ENCODE data around the gene KIF24. TPM values are rescaled to one million over a fixed set of nuclear protein-coding genes. Genes with fewer than 3 reads are reported as not detected.

The KIF24 gene
- total and polyA plus RNA-seq, 2 of the 4 experiments (the other 2 are of a cell fraction) = 1.4 to 3.0 TPM

GRCh38 chr9:34371886-34372466 lies 42.9 kb upstream of the KIF24 start:
- dilution Hi-C loops (cut with HindIII; ENCODE audit: low sequenced_read_pairs, unreplicated experiment) (no loop called here), in situ Hi-C loops (cut with MboI; ENCODE audit: low sequenced_read_pairs) (no loop called here), intact Hi-C loops (cut with micrococcal nuclease) (no loop called here)
- no peak overlapping the region for H3K23ac ChIP-seq (ENCODE audit: low read depth, low read length)
- no peak overlapping the region for H2BK15ac ChIP-seq (ENCODE audit: low read depth, low read length)
- BruUV-seq (replicated peaks) = no TSS peak
- no peak overlapping the region for H3K27ac ChIP-seq (ENCODE audit: insufficient read depth, low read length)
- H3K9ac ChIP-seq (ENCODE audit: low read depth, low read length) = no peak overlapping the region
- peaks cover 4% of the 10 kb centered on the region; the same call in 1 of the 2 replicates for H3K9me1 ChIP-seq (ENCODE audit: insufficient read depth, low read length)
- TF ChIP-seq, protein P1, sequence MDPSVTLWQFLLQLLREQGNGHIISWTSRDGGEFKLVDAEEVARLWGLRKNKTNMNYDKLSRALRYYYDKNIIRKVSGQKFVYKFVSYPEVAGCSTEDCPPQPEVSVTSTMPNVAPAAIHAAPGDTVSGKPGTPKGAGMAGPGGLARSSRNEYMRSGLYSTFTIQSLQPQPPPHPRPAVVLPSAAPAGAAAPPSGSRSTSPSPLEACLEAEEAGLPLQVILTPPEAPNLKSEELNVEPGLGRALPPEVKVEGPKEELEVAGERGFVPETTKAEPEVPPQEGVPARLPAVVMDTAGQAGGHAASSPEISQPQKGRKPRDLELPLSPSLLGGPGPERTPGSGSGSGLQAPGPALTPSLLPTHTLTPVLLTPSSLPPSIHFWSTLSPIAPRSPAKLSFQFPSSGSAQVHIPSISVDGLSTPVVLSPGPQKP (IDR thresholded peaks at IDR 0.05; ENCODE audit: borderline replicate concordance, low read depth, low read length) = no peak
- no peak for TF ChIP-seq MAZ (IDR thresholded peaks at IDR 0.05; ENCODE audit: borderline replicate concordance, low read depth, low read length)
- TF ChIP-seq MXI1 (IDR thresholded peaks at IDR 0.05; ENCODE audit: borderline replicate concordance, low read depth, low read length) = no peak
- no peak for TF ChIP-seq CTCF (conservative IDR thresholded peaks at IDR 0.05; ENCODE audit: low read depth, low read length)
- no peak for TF ChIP-seq NFE2L2 (IDR thresholded peaks at IDR 0.05; ENCODE audit: low read depth, low read length)
- TF ChIP-seq SMC3 (IDR thresholded peaks at IDR 0.05; ENCODE audit: low read depth, low read length) = no peak
- TF ChIP-seq CHD1 (IDR thresholded peaks at IDR 0.05; ENCODE audit: low read depth, low read length) = no peak
- no peak for TF ChIP-seq RCOR1 (IDR thresholded peaks at IDR 0.05; ENCODE audit: insufficient replicate concordance, low read length)
- no peak for TF ChIP-seq POLR2A (IDR thresholded peaks at IDR 0.05; ENCODE audit: low read depth, low read length)
- no peak for TF ChIP-seq CEBPB (IDR thresholded peaks at IDR 0.05; ENCODE audit: low read depth, low read length)
- TF ChIP-seq BHLHE40 (IDR thresholded peaks at IDR 0.05; ENCODE audit: low read depth, low read length) = no peak
- no peak for TF ChIP-seq RAD21 (IDR thresholded peaks at IDR 0.05; ENCODE audit: low read length)
- no peak for TF ChIP-seq RFX5 (IDR thresholded peaks at IDR 0.05; ENCODE audit: low read depth, low read length)
- TF ChIP-seq, protein P2, sequence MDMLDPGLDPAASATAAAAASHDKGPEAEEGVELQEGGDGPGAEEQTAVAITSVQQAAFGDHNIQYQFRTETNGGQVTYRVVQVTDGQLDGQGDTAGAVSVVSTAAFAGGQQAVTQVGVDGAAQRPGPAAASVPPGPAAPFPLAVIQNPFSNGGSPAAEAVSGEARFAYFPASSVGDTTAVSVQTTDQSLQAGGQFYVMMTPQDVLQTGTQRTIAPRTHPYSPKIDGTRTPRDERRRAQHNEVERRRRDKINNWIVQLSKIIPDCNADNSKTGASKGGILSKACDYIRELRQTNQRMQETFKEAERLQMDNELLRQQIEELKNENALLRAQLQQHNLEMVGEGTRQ (IDR thresholded peaks at IDR 0.05; ENCODE audit: low read depth, low read length) = no peak
- H4K91ac ChIP-seq (ENCODE audit: insufficient read depth, low read depth, low read length) = no peak overlapping the region
- H4K8ac ChIP-seq (ENCODE audit: low read depth in 2 of 2, low read length in 2 of 2) = no peak overlapping the region
- no peaks in the 10 kb centered on the region for H3K79me1 ChIP-seq (ENCODE audit: low read depth in 1 of 2, low read length in 2 of 2)
- H4K5ac ChIP-seq (ENCODE audit: low read depth, low read length) = no peak overlapping the region
- no peak overlapping the region for H2BK20ac ChIP-seq (ENCODE audit: low read depth, low read length)
- no peak overlapping the region for H2BK5ac ChIP-seq (ENCODE audit: low read depth, low read length, poor library complexity, severe bottlenecking)
- WGBS, 2 experiments (ENCODE audit: extremely low coverage in 2 of 2, insufficient read length in 1 of 2) = 64% methylated on average over 50 of the region's 60 CpGs; no CpG with 5 or more reads in 1 of the 2 experiments
- H3K27me3 ChIP-seq (ENCODE audit: control insufficient read depth, insufficient read depth, low read length) = peaks cover 26% of the 10 kb centered on the region; the same call in 1 of the 2 replicates
- peaks cover 2% of the 10 kb centered on the region; the same call in 1 of the 2 replicates for H3K4me1 ChIP-seq (ENCODE audit: control insufficient read depth, insufficient read depth, low read length)
- no peak overlapping the region for H2BK120ac ChIP-seq (ENCODE audit: low read depth, low read length)
- peak overlapping the region; percentile 85 for H2AFZ ChIP-seq (replicated peaks; ENCODE audit: low read length, poor library complexity)
- H4K20me1 ChIP-seq (ENCODE audit: insufficient read depth, low read length) = no peaks in the 10 kb centered on the region; the same call in 1 of the 2 replicates
- POLR2A ChIA-PET (ENCODE audit: unreplicated experiment) = no interaction called here
- no peak overlapping the region for H3K4me3 ChIP-seq (ENCODE audit: insufficient read depth, low read depth, low read length)
- no peak overlapping the region for H3K4me2 ChIP-seq (ENCODE audit: low read depth, low read length)
- no peak overlapping the region for H3K14ac ChIP-seq (replicated peaks; ENCODE audit: low read depth, low read length)
- H3K9me3 ChIP-seq (ENCODE audit: control insufficient read depth, insufficient read depth, low read length) = peaks cover 12% of the 10 kb centered on the region; the same call in 1 of the 2 replicates
- peaks cover 3% of the 10 kb centered on the region; the same call in 1 of the 2 replicates for H3K36me3 ChIP-seq (ENCODE audit: control insufficient read depth, insufficient read depth, low read length)
- H3K4ac ChIP-seq (ENCODE audit: low read depth, low read length) = no peak overlapping the region
- no peak overlapping the region for H3K56ac ChIP-seq (ENCODE audit: extremely low read depth, insufficient read depth, low read length)
- DNase-seq = no peak
- no peak overlapping the region for H2AK9ac ChIP-seq (replicated peaks; ENCODE audit: low read depth, low read length, poor library complexity)
- no peak for ATAC-seq (ENCODE audit: low read depth)
- H3K18ac ChIP-seq (ENCODE audit: low read depth, low read length) = no peak overlapping the region
- H2AK5ac ChIP-seq (ENCODE audit: low read depth, low read length) = no peak overlapping the region
- CTCF ChIA-PET = no interaction called here
